Measurements from ENCODE around the gene METTL9. TPM values are rescaled to one million over a fixed set of nuclear protein-coding genes. Genes with fewer than 3 reads are reported as not detected.

The METTL9 gene
- total RNA-seq = 213 TPM

DNA sequence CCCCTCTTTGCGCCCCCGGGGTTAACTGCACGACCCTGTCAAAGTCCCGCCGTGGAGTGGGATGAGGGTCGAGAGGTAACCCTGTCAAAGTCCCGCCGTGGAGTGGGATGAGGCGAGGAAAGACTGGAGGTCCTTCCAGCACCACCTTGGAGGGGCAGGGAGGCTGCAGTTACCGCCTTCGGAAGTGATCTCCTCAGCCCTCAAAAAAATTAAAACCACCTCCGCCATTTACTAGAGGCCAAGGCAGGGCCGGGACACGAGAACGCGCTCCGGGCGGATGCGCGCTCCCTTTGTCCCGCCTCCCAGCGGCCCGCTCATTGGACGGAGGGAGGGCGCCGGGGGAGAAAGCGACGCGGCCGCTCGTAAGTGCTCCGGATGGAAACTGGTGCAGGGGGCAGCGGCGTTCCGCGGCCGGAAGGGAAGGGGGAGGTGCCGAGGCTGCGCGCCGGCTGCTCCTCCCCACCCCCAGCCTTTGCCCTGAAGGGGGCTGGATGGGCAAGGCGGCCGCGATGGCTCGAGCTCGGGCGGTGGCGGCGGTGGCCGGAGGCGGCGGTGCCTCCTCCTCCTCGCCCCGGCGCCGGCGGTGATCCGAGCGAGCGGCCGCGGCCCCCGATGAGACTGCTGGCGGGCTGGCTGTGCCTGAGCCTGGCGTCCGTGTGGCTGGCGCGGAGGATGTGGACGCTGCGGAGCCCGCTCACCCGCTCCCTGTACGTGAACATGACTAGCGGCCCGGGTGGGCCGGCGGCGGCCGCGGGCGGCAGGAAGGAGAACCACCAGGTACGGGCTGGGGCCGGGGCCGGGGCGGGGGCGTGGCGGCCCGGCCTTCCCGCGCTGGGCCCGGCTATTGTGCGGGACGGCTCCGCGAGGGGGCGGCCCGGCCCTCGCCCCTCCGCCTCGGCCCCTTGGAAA, at the start of gene METTL9:
TSS of gene METTL9 (plus strand) at position 456 of the 909 bp plus-strand sequence. CDS start at position 613, 157 bp downstream.

GRCh38 chr16:21652453-21652852, 53.1 kb downstream of the METTL9 start, which contains the start of gene IGSF6:
TSS of gene IGSF6 (minus strand) at chr16:21652608. CDS start at chr16:21652598, 10 bp downstream.

DNA sequence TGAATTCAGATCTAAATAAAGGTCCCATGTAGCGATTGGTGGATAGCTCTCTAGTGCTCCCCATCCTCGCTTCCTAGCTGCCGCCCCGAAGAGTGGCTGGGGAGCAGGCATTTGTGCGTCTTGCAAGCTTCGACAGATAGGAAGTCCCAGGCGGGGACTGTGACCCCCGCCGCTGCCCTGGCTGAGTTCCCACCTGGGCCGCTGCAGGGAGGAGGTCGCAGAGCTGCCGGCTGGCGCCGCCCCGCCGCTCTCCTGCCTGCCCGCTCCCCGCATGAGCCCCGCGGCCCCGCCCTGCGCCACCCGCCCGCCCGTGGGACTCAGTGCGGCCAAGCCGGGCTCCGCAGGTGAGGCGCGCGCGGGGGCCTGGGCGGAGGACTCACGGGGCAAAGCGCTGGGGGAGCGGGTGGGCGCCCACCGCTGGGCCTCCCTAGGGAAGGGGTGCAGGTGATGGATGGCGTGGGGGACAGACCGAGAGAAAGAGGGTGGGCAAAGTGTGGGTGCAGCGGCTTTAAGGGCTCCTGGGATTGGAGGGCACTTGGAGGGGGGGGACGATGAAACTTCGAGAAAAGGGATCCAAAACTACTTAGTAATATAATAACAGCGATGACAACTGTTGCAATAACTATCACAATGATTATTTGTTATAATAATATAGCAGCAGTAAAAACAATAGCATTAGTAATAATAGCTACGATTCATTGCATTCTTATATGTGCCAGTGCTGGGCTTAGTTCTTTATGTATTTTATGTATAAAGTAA, 64.7 kb downstream of the METTL9 start, which contains the start of gene OTOA:
TSS of gene OTOA (plus strand) at position 80 of the 759 bp plus-strand sequence. CDS start 14,547 bp downstream, outside the sequence.

Other genes starting within 250 kb of the METTL9 start
- gene IGSF6, start 53.0 kb downstream of the METTL9 start, total RNA-seq = 0.99 TPM
- 0.22 TPM for gene OTOA, start 64.4 kb downstream of the METTL9 start, total RNA-seq